Heart right ventricle (tissue), 16 donors: ENCODE results near the gene RIPOR2. TPM values are rescaled to one million over a fixed set of nuclear protein-coding genes. Genes with fewer than 3 reads are reported as not detected.
"Not testable (repeated sequence)": the region's sequence is repeated elsewhere in the genome, so short reads cannot be mapped to it uniquely, and the experiment has no call there.

ENCODE experiments used
- ATAC-seq, 8 donors: fragments of 200-7000 bp; cut with Tn5 transposase; one replicate each; pipeline ENCODE4 v1.9.1; 2020; ENCODE audit warnings: mild to moderate bottlenecking in 8 of 8, moderate library complexity in 8 of 8, moderate number of reproducible peaks in 1 of 8
- DNase-seq, 2 donors: peaks; one replicate each; pipeline ENCODE4 v3.0.0-alpha.2; 2020
- H3K27ac ChIP-seq, 10 donors: fragments of 200-600 bp; sonication (generic) in 2 of 10; one replicate each; pipeline versions ENCODE4 v1.5.0 to v1.8.0; 2020 to 2022; ENCODE audit warnings: mild to moderate bottlenecking in 3 of 10
- H3K27me3 ChIP-seq, 7 donors: fragments of 200-600 bp; one replicate each; pipeline ENCODE4 v1.8.0; 2021 to 2022; ENCODE audit warnings: mild to moderate bottlenecking in 2 of 7
- H3K36me3 ChIP-seq, 9 donors: fragments of 200-600 bp; sonication (generic) in 1 of 9; one replicate each; pipeline versions ENCODE4 v1.5.0 to v1.8.0; 2020 to 2022; ENCODE audit warnings: mild to moderate bottlenecking in 2 of 9
- H3K4me1 ChIP-seq, 9 donors: fragments of 200-600 bp; sonication (generic) in 1 of 9; one replicate each; pipeline versions ENCODE4 v1.5.0 to v1.8.0; 2020 to 2022; ENCODE audit warnings: mild to moderate bottlenecking in 4 of 9
- H3K4me3 ChIP-seq, 10 donors: fragments of 200-600 bp; sonication (generic) in 2 of 10; one replicate each; pipeline versions ENCODE4 v1.5.0 to v1.8.0; 2020 to 2022; ENCODE audit warnings: mild to moderate bottlenecking in 7 of 10, moderate library complexity in 2 of 10
- H3K9me3 ChIP-seq, 11 donors: fragments of 200-600 bp in 10 of 11; sonication (generic) in 2 of 11; one replicate each; pipeline versions ENCODE4 v1.5.0 to v1.8.0; 2013 to 2022; ENCODE audit warnings: mild to moderate bottlenecking in 2 of 11, control low read depth in 1 of 11, moderate library complexity in 1 of 11
- WGBS, 2 donors: extraction: QIAGEN DNeasy Blood & Tissue Kit; methylation state at CpG; one replicate each; pipeline ENCODE4 v1.1.7; 2013; ENCODE audit warnings: inconsistent platforms in 1 of 2; 5-methylcytosine and 5-hydroxymethylcytosine counted together
- intact Hi-C, 10 donors: fragments of 100-400 bp; cut with DNase I; formaldehyde crosslinking; loops; one replicate each; pipeline versions ENCODE4 v1.11.1 to v1.14.2; 2022
- polyA plus RNA-seq, 2 donors: library from polyadenylated mRNA; stranded (reverse); fragments of 200-250 nt; gene quantifications; one replicate each; pipeline ENCODE4 v1.2.3, GENCODE V29; 2013
- total RNA-seq, 10 donors: library from RNA; stranded (reverse); fragmentation: NEBNext Ultra II Directional in 3 of 10; extraction: Animal tissue kit (Norgen Biotek cat#: 25700) in 3 of 10; gene quantifications; one replicate each; pipeline versions ENCODE4 v1.2.1 to v1.2.4, GENCODE V29; 2021 to 2023
- TF ChIP-seq, protein P1 (sequence below), 9 donors: fragments of 200-600 bp; sonication (generic) in 2 of 9; IDR thresholded peaks; one replicate each; pipeline versions ENCODE4 v1.5.0 to v1.8.0; 2021 to 2022; ENCODE audit warnings: antibody characterized with exemption in 9 of 9, mild to moderate bottlenecking in 5 of 9, moderate library complexity in 1 of 9
- donor health status: Arrhythmogenic right ventricular cardiomyopathy.
- donor health status: ischemic (EF 13 %, LVEDD 7.1; RV severe dilation, severe dysfunction).
- donor health status: healthy with polysubstance abuse.
- donor health status: DM: no; HTN: yes; CAD: no.
- donor health status: DM: no; HTN: no; CAD: no.
- donor health status: ischemic (EF 25% LVEDD 6.9; RV normal size, moderate dysfunction).
- donor health status: ischemic (EF 25% LVEDD 5.7; RV mildly dilated, moderate dysfunction).
- donor health status: healthy.
- donor health status: DM: yes; HTN: yes; CAD: no.
- donor health status: Ischemic cardiomyopathy.
- donor health status: ischemic (EF 35%, LVEDD 5.7; RV mildly dilated, moderate dysfunction).
- donor health status: nonischemic (EF 11% LVEDD 7.7; RV severe dilation, severe dysfunction).
- donor health status: DM: yes; HTN: yes; CAD: no.
- donor health status: PGD.
- donor health status: ischemic (EF 29% LVEDD 5.4; RV normal size, mild dysfunction).
- donor health status: nonischemic (EF 23%, LVEDD 6.1; RV moderate dilation, normal function).

The RIPOR2 gene
- total and polyA plus RNA-seq, 12 donors: 1.2 to 14.5 (median 3.6) TPM

DNA sequence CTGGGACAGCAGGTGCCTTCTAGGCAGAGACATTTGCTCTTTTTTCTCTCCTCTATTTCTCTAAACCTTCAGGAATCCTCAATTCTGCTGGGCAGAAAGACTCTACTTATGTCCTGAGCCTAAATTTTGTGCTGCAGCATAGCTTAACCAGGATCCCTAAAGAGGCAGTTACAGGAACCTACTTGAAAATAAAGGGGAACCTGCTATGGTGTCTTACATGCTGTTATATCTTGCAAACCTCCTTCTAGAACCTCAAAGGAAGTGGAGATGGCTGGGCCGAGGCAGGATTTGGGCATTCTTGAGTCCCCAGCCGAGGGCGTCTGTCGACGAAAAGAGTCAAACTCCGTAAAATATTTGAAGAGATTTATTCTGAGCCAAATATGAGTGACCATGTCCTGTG, 178.1 kb downstream of the RIPOR2 start:
- intact Hi-C loops: no loop called here
- H3K27me3 ChIP-seq: no peaks in the 10 kb centered on the region
- H3K36me3 ChIP-seq: no peaks in the 10 kb centered on the region
- DNase-seq: no peak
- ATAC-seq: no peak
- peaks cover 0 to 13% (median 0%) of the 10 kb centered on the region in 9 donors for H3K4me1 ChIP-seq
- no peak overlapping the region for H3K4me3 ChIP-seq
- peak overlapping the region in 1 of 10 donors; percentile 51 for H3K27ac ChIP-seq
- H3K9me3 ChIP-seq: no peaks in the 10 kb centered on the region
- TF ChIP-seq, protein P1, sequence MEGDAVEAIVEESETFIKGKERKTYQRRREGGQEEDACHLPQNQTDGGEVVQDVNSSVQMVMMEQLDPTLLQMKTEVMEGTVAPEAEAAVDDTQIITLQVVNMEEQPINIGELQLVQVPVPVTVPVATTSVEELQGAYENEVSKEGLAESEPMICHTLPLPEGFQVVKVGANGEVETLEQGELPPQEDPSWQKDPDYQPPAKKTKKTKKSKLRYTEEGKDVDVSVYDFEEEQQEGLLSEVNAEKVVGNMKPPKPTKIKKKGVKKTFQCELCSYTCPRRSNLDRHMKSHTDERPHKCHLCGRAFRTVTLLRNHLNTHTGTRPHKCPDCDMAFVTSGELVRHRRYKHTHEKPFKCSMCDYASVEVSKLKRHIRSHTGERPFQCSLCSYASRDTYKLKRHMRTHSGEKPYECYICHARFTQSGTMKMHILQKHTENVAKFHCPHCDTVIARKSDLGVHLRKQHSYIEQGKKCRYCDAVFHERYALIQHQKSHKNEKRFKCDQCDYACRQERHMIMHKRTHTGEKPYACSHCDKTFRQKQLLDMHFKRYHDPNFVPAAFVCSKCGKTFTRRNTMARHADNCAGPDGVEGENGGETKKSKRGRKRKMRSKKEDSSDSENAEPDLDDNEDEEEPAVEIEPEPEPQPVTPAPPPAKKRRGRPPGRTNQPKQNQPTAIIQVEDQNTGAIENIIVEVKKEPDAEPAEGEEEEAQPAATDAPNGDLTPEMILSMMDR (IDR thresholded peaks at IDR 0.05): no peak
- WGBS, 2 donors: 90 to 94% methylated on average over 6 of the region's 6 CpGs

DNA sequence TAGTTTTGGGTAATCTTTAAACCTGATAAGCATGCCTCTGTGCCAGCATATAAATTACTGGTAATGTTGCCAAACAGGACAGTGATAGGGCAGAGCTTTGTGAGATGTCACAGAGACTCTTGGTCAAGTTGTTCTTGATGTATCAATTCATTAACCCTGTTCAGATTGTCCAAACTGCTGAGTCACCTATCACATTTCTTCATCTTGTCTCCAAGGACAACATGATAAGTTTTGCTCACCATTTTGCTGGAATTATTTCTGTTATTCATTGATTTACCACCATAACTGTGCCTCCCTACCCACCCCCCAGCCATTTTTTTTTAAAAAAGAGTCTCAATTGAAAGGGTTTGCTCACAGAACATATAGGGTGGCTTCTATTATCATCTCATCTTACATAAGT, 180.5 kb downstream of the RIPOR2 start:
- intact Hi-C loops: no loop called here
- no peak overlapping the region for H3K27ac ChIP-seq
- DNase-seq: no peak
- no peaks in the 10 kb centered on the region for H3K36me3 ChIP-seq
- peaks cover 0 to 9% (median 0%) of the 10 kb centered on the region in 11 donors for H3K9me3 ChIP-seq
- ATAC-seq: no peak
- peaks cover 0 to 13% (median 0%) of the 10 kb centered on the region in 9 donors for H3K4me1 ChIP-seq
- TF ChIP-seq, protein P1 (IDR thresholded peaks at IDR 0.05): no peak
- H3K27me3 ChIP-seq: no peaks in the 10 kb centered on the region
- H3K4me3 ChIP-seq: no peak overlapping the region

DNA sequence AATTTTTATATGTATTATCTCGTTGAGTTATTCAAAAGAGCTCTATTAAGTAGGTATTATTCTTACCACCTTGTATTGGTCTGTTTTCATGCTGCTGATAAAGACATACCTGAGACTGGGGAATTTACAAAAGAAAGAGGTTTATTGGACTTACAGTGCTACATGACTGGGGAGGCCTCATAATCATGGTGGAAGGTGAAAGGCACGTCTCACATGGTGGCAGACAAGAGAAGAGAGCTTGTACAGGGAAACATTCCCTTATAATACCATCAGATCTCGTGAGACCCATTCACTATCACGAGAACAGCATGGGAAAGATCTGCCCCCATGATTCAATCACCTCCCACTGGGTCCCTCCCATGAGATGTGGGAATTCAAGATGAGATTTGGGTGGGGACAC, 181.4 kb downstream of the RIPOR2 start:
- H3K9me3 ChIP-seq, DNase-seq, H3K27ac ChIP-seq, H3K27me3 ChIP-seq, H3K4me3 ChIP-seq, ATAC-seq, intact Hi-C loops, H3K36me3 ChIP-seq: not testable (repeated sequence)
- WGBS, 2 donors: 86 to 88% methylated on average over 4 of the region's 4 CpGs
- H3K4me1 ChIP-seq: peaks cover 0 to 21% (median 0%) of the 10 kb centered on the region in 9 donors

Other genes with a start within 250 kb of the RIPOR2 start
- gene C6orf62, start 216.8 kb downstream of the RIPOR2 start, total RNA-seq: 10 to 100 TPM; 35.3 to 68.3 (median 39.5) TPM
- 10 to 100 TPM; 41.5 to 64.1 TPM for gene C6orf62, start 216.8 kb downstream of the RIPOR2 start, polyA plus RNA-seq
- 10 to 100 TPM in 1 of 10 donors, 1 to 10 TPM in 9; 3.1 to 10.9 (median 6.8) TPM for gene GMNN, start 161.0 kb downstream of the RIPOR2 start, total RNA-seq
- gene GMNN, start 161.0 kb downstream of the RIPOR2 start, polyA plus RNA-seq: 10 to 100 TPM in 1 of 2 donors, 1 to 10 TPM in 1; 6.4 to 15.6 TPM
- gene ARMH2, start 137.0 kb downstream of the RIPOR2 start, total RNA-seq: not detected
- gene ARMH2, start 137.0 kb downstream of the RIPOR2 start, polyA plus RNA-seq: not detected